ENCODE results near the gene TLR10. TPM values are rescaled to one million over a fixed set of nuclear protein-coding genes. Genes with fewer than 3 reads are reported as not detected.

TLR10 gene
- polyA plus RNA-seq, 3 donors, result 0.64 to 0.87 (median 0.65) TPM

GRCh38 chr4:38733663-38734062 lies 49.1 kb downstream of the TLR10 start:
- no peak for DNase-seq (ENCODE audit: low read depth in 3 of 3, low spot score in 2 of 3)

GRCh38 chr4:38730830-38731646 lies 51.8 kb downstream of the TLR10 start:
- DNase-seq (ENCODE audit: low read depth in 3 of 3, low spot score in 2 of 3), result peak; percentile 50 to 69 (median 51)

- DNase-seq (ENCODE audit: low read depth in 3 of 3, low spot score in 2 of 3), result no peak
These were observed 52.3 kb downstream of the TLR10 start for GRCh38 chr4:38730493-38730829.

- DNase-seq (ENCODE audit: low read depth in 3 of 3, low spot score in 2 of 3), result no peak
These were observed 54.1 kb downstream of the TLR10 start for GRCh38 chr4:38728631-38729141.

DNA sequence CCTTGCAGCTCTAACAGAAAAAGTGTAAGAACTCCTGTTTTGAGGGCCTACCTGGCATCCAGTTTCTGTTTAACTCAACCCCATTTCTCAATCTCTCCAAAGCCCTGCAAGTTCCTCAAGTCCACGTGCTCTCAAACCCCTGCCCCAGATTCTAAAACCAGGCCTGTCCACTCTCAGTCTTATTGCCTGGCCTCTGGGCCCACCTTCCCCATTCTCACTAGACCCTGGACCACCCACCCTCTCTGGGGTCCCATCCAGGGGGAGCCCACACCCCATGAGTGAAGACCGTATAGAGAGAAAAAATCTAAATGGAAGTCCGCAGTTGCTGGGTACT lies 58.3 kb downstream of the TLR10 start:
- no peak for DNase-seq (ENCODE audit: low read depth in 3 of 3, low spot score in 2 of 3)

DNA sequence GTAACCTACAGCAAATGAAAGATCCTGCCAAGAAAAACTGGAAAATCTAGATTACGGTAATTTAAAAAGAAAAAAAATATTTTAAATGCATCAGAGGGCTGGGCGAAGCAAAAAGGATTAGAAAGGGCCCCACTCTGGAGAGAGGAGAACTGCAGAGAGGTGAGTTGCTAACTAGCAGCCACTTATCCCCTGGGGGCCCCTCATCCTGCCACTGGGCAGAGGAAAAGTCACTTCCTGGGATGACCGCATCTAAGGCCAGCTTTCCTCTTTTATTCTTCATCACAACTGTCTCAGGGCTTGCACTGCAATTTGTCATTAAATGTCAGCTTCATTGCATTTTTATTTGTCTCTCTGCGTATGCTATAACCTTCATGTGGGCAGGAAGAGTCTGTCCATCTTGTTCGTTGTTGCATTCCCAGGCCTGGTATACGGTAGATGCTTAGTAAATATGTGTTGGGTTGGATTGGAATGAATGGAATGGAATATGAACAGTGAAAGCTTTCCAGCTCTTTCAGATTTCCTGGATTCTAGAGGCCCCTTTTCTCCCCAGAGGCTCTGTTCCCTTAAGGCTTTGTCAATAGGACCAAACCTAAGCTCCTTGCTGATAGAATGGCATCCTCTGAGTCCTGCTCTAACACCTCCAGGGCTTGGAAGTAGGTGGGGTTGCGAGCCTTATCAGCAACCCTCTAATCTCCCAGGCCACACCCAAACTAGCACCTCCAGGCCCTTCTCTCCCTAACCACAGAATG lies 58.9 kb downstream of the TLR10 start:
- no peak for DNase-seq (ENCODE audit: low read depth in 3 of 3, low spot score in 2 of 3)

- DNase-seq (ENCODE audit: low read depth in 3 of 3, low spot score in 2 of 3), result no peak
These were observed 59.7 kb downstream of the TLR10 start for GRCh38 chr4:38723114-38723513.

Other genes starting within 250 kb of the TLR10 start
- 10 to 100 TPM; 62.2 to 64.9 (median 64.1) TPM for gene KLF3, start 118.8 kb downstream of the TLR10 start, polyA plus RNA-seq (ENCODE audit: insufficient read length in 3 of 3)
- gene TLR1, start 21.8 kb upstream of the TLR10 start, polyA plus RNA-seq (ENCODE audit: insufficient read length in 3 of 3), result 1 to 10 TPM; 3.8 to 5.7 (median 4.6) TPM
- gene TLR6, start 73.8 kb upstream of the TLR10 start, polyA plus RNA-seq (ENCODE audit: insufficient read length in 3 of 3), result under 1 TPM; 0.58 to 0.74 (median 0.61) TPM
- gene FAM114A1, start 84.8 kb upstream of the TLR10 start, polyA plus RNA-seq (ENCODE audit: insufficient read length in 3 of 3), result 10 to 100 TPM; 30.4 to 36.7 (median 32.9) TPM
- gene TMEM156, start 249.4 kb upstream of the TLR10 start, polyA plus RNA-seq (ENCODE audit: insufficient read length in 3 of 3), result 1 to 10 TPM; 2.8 to 4.9 (median 4.8) TPM

All from right renal cortex interstitium (tissue), 3 donors.